H1 (cell line): Measurements from ENCODE around the gene MACROD2.

Experiments used
- ATF3 ChIP-seq: IDR thresholded peaks from 2 replicates; pipeline ENCODE4 v1.6.1; 2011; ENCODE audit warnings: low read depth, mild to moderate bottlenecking, low read length; ENCODE audit not compliant: insufficient read depth
- CTCF ChIP-seq, 3 experiments: IDR thresholded peaks; 1 replicate in 2 of 3; 2 replicates in 1 of 3; pipeline versions ENCODE4 v1.5.1 to v1.6.1; 2011; ENCODE audit warnings: low read length in 3 of 3, mild to moderate bottlenecking in 3 of 3, inconsistent platforms in 2 of 3, low read depth in 1 of 3, moderate library complexity in 1 of 3; ENCODE audit not compliant: insufficient read depth in 1 of 3; ENCODE audit errors: control extremely low read depth in 1 of 3
- MAFK ChIP-seq: IDR thresholded peaks from 2 replicates; pipeline ENCODE4 v1.6.1; 2012; ENCODE audit warnings: low read depth, mild to moderate bottlenecking, improper control_type of control experiment, low read length
- POLR2A ChIP-seq, 2 experiments: IDR thresholded peaks; 1 replicate in 1 of 2; 2 replicates in 1 of 2; pipeline ENCODE4 v1.6.1; 2011; ENCODE audit warnings: low read depth in 2 of 2, low read length in 2 of 2, mild to moderate bottlenecking in 2 of 2; ENCODE audit errors: control extremely low read depth in 1 of 2
- RNF2 ChIP-seq: fragments of 200-900, 300-1000 bp; sonication (generic); IDR thresholded peaks from 2 replicates; pipeline ENCODE4 v1.7.1; 2016; ENCODE audit warnings: borderline replicate concordance, low read depth, mild to moderate bottlenecking, antibody characterized with exemption, low read length; ENCODE audit not compliant: poor library complexity, severe bottlenecking; ENCODE audit errors: missing control alignments
- SIN3A ChIP-seq, 2 experiments: IDR thresholded peaks in 1 of 2; conservative IDR thresholded peaks in 1 of 2; 2 replicates each; pipeline ENCODE4 v1.6.1; 2011 to 2012; ENCODE audit warnings: low read length in 2 of 2, improper control_type of control experiment in 1 of 2, low read depth in 1 of 2, mild to moderate bottlenecking in 1 of 2

- TF ChIP-seq POLR2A (IDR thresholded peaks at IDR 0.05; ENCODE audit: control extremely low read depth in 1 of 2, low read depth in 2 of 2, low read length in 2 of 2) (no peak), CTCF (IDR thresholded peaks at IDR 0.05; ENCODE audit: control extremely low read depth in 1 of 3, insufficient read depth in 1 of 3, low read depth in 1 of 3, low read length in 3 of 3) (no peak), MAFK (no peak), ATF3 (no peak), SIN3A (conservative IDR thresholded peaks at IDR 0.05 in 1 of 2, IDR thresholded peaks at IDR 0.05 in 1 of 2; ENCODE audit: low read depth in 1 of 2, low read length in 2 of 2) (no peak), RNF2 (no peak)
Measured at GRCh38 chr20:15840636-15841301, 1845.5 kb downstream of the MACROD2 start.
